GM12892 (cell line): ENCODE results near the gene LSG1.

Source experiments
- POLR2A ChIP-seq: IDR thresholded peaks from 2 replicates; pipeline ENCODE4 v1.6.1; 2011; ENCODE audit warnings: low read depth, low read length, control low read depth
- POLR2AphosphoS5 ChIP-seq: IDR thresholded peaks from 2 replicates; pipeline ENCODE4 v1.6.1; 2011; ENCODE audit warnings: low read depth, low read length, control low read depth

DNA sequence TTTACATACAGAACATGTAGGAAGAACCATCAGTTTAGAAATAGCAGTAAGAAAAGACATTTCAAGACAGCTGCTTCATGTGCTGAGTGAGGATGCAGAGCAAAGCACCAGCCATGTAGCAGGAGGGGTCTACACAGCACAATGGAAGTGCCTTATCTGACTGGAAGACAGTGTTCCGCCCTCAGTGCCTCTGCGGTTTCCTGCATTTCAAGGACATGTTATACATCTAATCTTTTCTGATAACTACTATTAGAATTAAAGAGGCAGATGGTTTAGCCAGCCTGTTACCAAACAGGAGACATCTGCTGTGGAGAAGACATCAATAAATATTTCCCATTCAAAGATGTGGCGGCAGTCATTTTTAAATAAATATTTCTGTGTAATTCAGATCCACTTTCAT is 10.6 kb downstream of the LSG1 start:
- TF ChIP-seq POLR2A: no peak
- TF ChIP-seq POLR2AphosphoS5: no peak
